Prostate gland (tissue), 2 donors: ENCODE measurements around the gene PAMR1.

Source experiments
- CTCF ChIP-seq, 4 experiments: fragments of 200-600 bp in 2 of 4; fragments of 450-650 bp in 2 of 4; sonication (generic) in 2 of 4; IDR thresholded peaks; 1 replicate in 3 of 4; 2 replicates in 1 of 4; pipeline ENCODE4 v1.5.1; 2016 to 2019; ENCODE audit warnings: antibody characterized with exemption in 4 of 4, mild to moderate bottlenecking in 2 of 4, moderate library complexity in 2 of 4
- POLR2A ChIP-seq: fragments of 450-650 bp; IDR thresholded peaks from one replicate; pipeline ENCODE4 v1.6.1; 2016; ENCODE audit warnings: antibody characterized with exemption, mild to moderate bottlenecking
- POLR2AphosphoS5 ChIP-seq: sonication (generic); formaldehyde crosslinking; IDR thresholded peaks from one replicate; pipeline ENCODE4 v1.6.1; 2017; ENCODE audit warnings: antibody characterized with exemption

DNA sequence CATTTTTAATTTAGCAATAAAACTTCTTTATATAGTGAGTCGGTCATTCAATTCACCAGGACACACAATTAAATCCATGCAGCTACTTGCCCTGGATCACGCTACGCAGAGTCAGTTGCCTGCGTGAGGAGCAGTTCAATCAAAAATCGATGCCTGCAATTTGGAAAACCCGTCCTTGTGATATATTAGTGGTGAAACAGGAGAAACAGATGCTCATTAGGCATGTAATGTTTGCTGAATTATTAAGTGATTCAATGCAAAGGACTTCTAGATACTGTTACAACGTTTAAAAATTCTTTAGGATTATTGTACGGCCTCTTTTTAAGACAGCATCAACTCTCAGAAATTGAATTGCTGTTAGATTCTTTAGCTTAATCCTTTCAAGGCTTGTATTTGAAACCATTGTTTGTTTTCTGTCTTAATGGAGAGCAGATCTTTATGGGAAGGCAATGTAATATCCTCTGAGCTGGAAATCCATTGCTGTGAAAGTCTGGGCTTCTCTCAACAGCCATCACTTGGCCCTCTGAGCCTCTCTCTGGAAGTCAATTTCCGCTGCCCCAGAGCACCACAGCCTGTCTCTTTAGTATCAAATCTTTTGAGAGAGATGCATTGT, 20.1 kb upstream of the PAMR1 start:
- no peak for TF ChIP-seq CTCF (IDR thresholded peaks at IDR 0.05)
- no peak for TF ChIP-seq POLR2A
- TF ChIP-seq POLR2AphosphoS5 = no peak
